MCF 10A (cell line): ENCODE results near the gene PCSK1. TPM values are rescaled to one million over a fixed set of nuclear protein-coding genes. Genes with fewer than 3 reads are reported as not detected.

ENCODE experiments used
- BruUV-seq: library from RNA; stranded (reverse); fragments of 400-500 nt; replicated peaks from 2 replicates; lab custom pipeline; 2021; lab: Mats Ljungman, UMichigan
- CTCF ChIA-PET: fragments of 300-600 bp; sonication (Branson Sonifier 250); formaldehyde crosslinking; extraction: SDS; loops from one replicate; lab custom pipeline; 2021; ENCODE audit warnings: antibody characterized with exemption, inconsistent platforms; lab: Yijun Ruan, JAX
- POLR2A ChIA-PET: fragments of 300-600, 350-650 bp; sonication (Branson Sonifier 250); formaldehyde crosslinking; extraction: SDS; loops from one replicate; lab custom pipeline; 2020; ENCODE audit warnings: antibody characterized with exemption, inconsistent platforms; lab: Yijun Ruan, JAX
- DNase-seq: peaks from one replicate; pipeline ENCODE4 v3.0.0-alpha.2; 2018; ENCODE audit not compliant: unreplicated experiment
- H3K27ac Mint-ChIP-seq: one replicate; pipeline ENCODE4 v1.8.0; 2022; ENCODE audit warnings: mild to moderate bottlenecking, low read depth, mixed read lengths; ENCODE audit not compliant: unreplicated experiment
- H3K27me3 Mint-ChIP-seq: one replicate; pipeline ENCODE4 v1.8.0; 2022; ENCODE audit warnings: mixed read lengths; ENCODE audit not compliant: insufficient read depth, unreplicated experiment
- H3K36me3 Mint-ChIP-seq: one replicate; pipeline ENCODE4 v1.8.0; 2022; ENCODE audit warnings: mild to moderate bottlenecking, moderate library complexity, mixed read lengths; ENCODE audit not compliant: insufficient read depth, unreplicated experiment
- H3K4me1 Mint-ChIP-seq: one replicate; pipeline ENCODE4 v1.8.0; 2022; ENCODE audit warnings: mixed read lengths; ENCODE audit not compliant: insufficient read depth, unreplicated experiment
- H3K4me3 Mint-ChIP-seq: one replicate; pipeline ENCODE4 v1.8.0; 2022; ENCODE audit warnings: mild to moderate bottlenecking, moderate library complexity, mixed read lengths; ENCODE audit not compliant: unreplicated experiment
- H3K9me3 Mint-ChIP-seq: one replicate; pipeline ENCODE4 v1.8.0; 2022; ENCODE audit warnings: mixed read lengths; ENCODE audit not compliant: unreplicated experiment
- intact Hi-C: fragments of 100-400 bp; cut with micrococcal nuclease; formaldehyde crosslinking; loops from 2 replicates; pipeline ENCODE4 v1.14.1; 2022
- total RNA-seq: library from RNA; stranded (reverse); gene quantifications from 2 replicates; pipeline ENCODE4 v1.2.3, GENCODE V29; 2022
- TF ChIP-seq, protein P1 (sequence below): fragments of 200-600 bp; IDR thresholded peaks from one replicate; pipeline ENCODE4 v1.8.0; 2022; ENCODE audit warnings: antibody characterized with exemption, mild to moderate bottlenecking; ENCODE audit not compliant: unreplicated experiment

Gene PCSK1
- total RNA-seq, 1 experiment from 2014 or later, result 2.8 TPM

GRCh38 chr5:96468956-96469355 is 35.9 kb upstream of the PCSK1 start:
- H3K27me3 Mint-ChIP-seq, result no peaks in the 10 kb centered on the region
- H3K36me3 Mint-ChIP-seq, result no peaks in the 10 kb centered on the region
- TF ChIP-seq, protein P1, sequence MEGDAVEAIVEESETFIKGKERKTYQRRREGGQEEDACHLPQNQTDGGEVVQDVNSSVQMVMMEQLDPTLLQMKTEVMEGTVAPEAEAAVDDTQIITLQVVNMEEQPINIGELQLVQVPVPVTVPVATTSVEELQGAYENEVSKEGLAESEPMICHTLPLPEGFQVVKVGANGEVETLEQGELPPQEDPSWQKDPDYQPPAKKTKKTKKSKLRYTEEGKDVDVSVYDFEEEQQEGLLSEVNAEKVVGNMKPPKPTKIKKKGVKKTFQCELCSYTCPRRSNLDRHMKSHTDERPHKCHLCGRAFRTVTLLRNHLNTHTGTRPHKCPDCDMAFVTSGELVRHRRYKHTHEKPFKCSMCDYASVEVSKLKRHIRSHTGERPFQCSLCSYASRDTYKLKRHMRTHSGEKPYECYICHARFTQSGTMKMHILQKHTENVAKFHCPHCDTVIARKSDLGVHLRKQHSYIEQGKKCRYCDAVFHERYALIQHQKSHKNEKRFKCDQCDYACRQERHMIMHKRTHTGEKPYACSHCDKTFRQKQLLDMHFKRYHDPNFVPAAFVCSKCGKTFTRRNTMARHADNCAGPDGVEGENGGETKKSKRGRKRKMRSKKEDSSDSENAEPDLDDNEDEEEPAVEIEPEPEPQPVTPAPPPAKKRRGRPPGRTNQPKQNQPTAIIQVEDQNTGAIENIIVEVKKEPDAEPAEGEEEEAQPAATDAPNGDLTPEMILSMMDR, result no peak
- no peak for DNase-seq
- H3K4me3 Mint-ChIP-seq, result no peak overlapping the region
- CTCF ChIA-PET, result interaction anchor here (1.0 kb wide), 1 partner anchor 9 kb away, joined by 5 read pairs; no protein-coding TSS in a partner anchor
- H3K27ac Mint-ChIP-seq, result no peak overlapping the region
- POLR2A ChIA-PET, result interaction anchor here (0.7 to 0.9 kb wide), 2 partner anchors 9 to 24 kb away, joined by 3 to 5 read pairs; no protein-coding TSS in a partner anchor
- H3K4me1 Mint-ChIP-seq, result peaks cover under 1% of the 10 kb centered on the region
- no peaks in the 10 kb centered on the region for H3K9me3 Mint-ChIP-seq
- no TSS peak for BruUV-seq
- intact Hi-C loops, result no loop called here

DNA sequence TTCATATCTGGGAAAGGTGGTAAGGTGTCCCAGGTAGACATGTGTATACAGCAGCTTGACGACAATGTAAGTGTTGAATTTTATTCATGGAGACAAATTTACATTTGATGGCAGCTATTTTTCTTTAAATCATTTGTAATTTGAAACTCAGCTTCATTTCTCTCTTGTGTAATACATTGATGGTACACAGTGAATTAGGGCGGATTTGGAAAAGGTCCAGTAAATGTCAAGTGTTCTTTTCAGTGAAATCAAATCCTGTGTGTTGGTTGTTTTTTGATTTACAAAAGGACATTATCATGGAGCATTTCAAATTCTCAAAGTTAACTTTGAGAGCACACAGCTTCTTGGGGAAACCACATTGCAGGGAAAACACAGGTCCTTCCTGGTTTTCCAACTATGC is 30.0 kb upstream of the PCSK1 start:
- Mint-ChIP-seq H3K4me1 (peaks cover 6% of the 10 kb centered on the region), H3K9me3 (no peaks in the 10 kb centered on the region), H3K27ac (no peak overlapping the region), H3K27me3 (no peaks in the 10 kb centered on the region), H3K36me3 (no peaks in the 10 kb centered on the region), H3K4me3 (no peak overlapping the region)
- TF ChIP-seq, protein P1, result no peak
- ChIA-PET POLR2A (interaction anchor here (0.7 to 1.5 kb wide), 4 partner anchors 9 to 55 kb away, joined by 3 to 8 read pairs (median 3); no protein-coding TSS in a partner anchor), CTCF (interaction anchor here (0.6 kb wide), 1 partner anchor 855 kb away, joined by 4 read pairs; no protein-coding TSS in a partner anchor)
- no TSS peak for BruUV-seq
- intact Hi-C loops, result no loop called here
- peak; percentile 64 for DNase-seq

GRCh38 chr5:96459313-96460121 is 26.5 kb upstream of the PCSK1 start:
- no peaks in the 10 kb centered on the region for H3K36me3 Mint-ChIP-seq
- intact Hi-C loops, result no loop called here
- H3K27ac Mint-ChIP-seq, result no peak overlapping the region
- BruUV-seq, result no TSS peak
- ChIA-PET POLR2A (interaction anchor here (0.7 kb wide), 1 partner anchor 9 kb away, joined by 3 read pairs; no protein-coding TSS in a partner anchor), CTCF (interaction anchor here (1.1 to 1.2 kb wide), 2 partner anchors 9 to 20 kb away, joined by 5 to 6 read pairs; no protein-coding TSS in a partner anchor)
- peaks cover 11% of the 10 kb centered on the region for H3K9me3 Mint-ChIP-seq
- no peak for DNase-seq
- H3K4me3 Mint-ChIP-seq, result no peak overlapping the region
- H3K4me1 Mint-ChIP-seq, result peaks cover 12% of the 10 kb centered on the region
- no peaks in the 10 kb centered on the region for H3K27me3 Mint-ChIP-seq
- TF ChIP-seq, protein P1, result no peak

DNA sequence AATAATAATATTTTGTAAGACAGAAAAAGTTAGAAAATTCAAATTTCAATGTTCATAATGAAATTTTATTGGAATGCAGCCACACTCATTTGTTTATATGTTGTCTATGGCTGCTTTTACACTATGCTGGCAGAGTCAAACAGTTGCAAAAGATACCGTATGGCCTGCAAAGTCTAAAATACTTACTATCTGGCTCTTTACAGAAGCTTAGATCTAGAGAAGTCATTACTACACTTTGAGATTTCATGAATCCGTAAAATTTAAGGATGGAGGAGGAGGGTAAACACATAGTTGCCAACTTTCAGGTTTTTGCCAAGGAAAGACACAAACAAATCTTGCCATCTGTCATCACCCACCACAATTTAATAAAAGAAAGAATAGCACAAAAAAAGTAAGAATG is 25.1 kb upstream of the PCSK1 start:
- Mint-ChIP-seq H3K4me1 (peaks cover 5% of the 10 kb centered on the region), H3K9me3 (peaks cover 11% of the 10 kb centered on the region), H3K27ac (no peak overlapping the region), H3K27me3 (no peaks in the 10 kb centered on the region), H3K36me3 (no peaks in the 10 kb centered on the region), H3K4me3 (no peak overlapping the region)
- DNase-seq, result no peak
- intact Hi-C loops, result no loop called here
- ChIA-PET CTCF (interaction anchor here (0.6 kb wide), 1 partner anchor 484 kb away, joined by 3 read pairs; no protein-coding TSS in a partner anchor), POLR2A (interaction anchor here (0.7 to 1.2 kb wide), 2 partner anchors 11 to 29 kb away, joined by 3 read pairs; no protein-coding TSS in a partner anchor)
- TF ChIP-seq, protein P1, result no peak
- no TSS peak for BruUV-seq
